HG03565 (cell line): Measurements from ENCODE around the gene NACAD.

Experiments used
- ATAC-seq: cut with Tn5 transposase; IDR thresholded peaks from one replicate; pipeline ENCODE4 v1.9.1; 2021; ENCODE audit warnings: mild to moderate bottlenecking, moderate library complexity; ENCODE audit not compliant: unreplicated experiment

NACAD gene

DNA sequence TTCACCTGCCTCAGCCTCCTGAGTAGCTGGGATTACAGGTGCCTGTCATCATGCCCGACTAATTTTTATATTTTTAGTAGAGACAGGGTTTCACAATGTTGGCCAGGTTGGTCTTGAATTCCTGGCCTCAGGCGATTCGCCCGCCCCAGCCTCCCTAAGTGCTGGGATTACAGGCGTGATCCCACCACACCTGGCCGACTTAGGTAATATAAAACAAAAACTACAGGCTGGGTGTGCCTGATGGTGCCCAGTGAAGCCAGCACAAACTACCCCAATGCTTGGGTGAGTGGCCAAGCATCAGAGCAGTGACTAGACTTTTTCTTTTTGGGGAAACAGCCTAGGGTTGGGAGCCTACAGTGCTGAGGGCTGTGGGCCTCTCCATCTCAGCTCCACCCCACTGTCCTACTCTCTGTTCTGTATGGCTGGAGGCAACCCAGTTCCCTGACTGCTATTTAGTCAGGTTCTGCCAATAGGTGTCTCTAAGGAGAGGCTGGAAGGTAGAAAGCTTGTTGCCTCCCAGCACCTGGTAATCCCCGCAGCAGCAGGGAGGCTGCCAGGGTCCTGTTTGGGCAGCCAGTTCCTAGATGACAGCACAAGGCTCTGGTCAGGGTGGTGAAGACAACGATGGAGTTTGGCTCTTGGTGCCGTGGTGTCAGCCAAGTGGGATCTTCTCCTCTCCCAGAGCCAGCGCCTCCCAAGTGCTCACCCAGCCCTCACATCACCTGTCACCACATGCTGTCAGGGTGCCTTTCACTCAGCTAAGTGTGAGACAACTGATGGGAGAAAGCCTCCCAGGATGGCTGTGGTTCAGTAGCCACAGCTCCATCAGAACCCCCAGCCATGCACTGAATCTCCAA is 10.4 kb upstream of the NACAD start:
- no peak for ATAC-seq

DNA sequence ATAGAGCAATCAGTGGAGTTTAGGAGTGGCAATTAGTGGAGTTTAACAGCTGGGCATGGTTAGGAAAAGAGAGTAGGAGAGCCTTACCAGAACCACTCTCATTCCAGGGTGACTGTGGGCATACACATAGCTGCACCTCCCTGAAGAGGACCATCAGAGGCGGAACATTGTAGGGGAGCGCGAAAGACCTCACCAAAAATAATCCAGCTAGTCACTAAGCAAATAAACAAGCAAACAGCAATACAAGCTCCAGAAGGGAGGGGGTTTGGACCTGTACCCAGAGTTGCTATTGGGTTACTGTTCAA is 4.1 kb upstream of the NACAD start:
- no peak for ATAC-seq

DNA sequence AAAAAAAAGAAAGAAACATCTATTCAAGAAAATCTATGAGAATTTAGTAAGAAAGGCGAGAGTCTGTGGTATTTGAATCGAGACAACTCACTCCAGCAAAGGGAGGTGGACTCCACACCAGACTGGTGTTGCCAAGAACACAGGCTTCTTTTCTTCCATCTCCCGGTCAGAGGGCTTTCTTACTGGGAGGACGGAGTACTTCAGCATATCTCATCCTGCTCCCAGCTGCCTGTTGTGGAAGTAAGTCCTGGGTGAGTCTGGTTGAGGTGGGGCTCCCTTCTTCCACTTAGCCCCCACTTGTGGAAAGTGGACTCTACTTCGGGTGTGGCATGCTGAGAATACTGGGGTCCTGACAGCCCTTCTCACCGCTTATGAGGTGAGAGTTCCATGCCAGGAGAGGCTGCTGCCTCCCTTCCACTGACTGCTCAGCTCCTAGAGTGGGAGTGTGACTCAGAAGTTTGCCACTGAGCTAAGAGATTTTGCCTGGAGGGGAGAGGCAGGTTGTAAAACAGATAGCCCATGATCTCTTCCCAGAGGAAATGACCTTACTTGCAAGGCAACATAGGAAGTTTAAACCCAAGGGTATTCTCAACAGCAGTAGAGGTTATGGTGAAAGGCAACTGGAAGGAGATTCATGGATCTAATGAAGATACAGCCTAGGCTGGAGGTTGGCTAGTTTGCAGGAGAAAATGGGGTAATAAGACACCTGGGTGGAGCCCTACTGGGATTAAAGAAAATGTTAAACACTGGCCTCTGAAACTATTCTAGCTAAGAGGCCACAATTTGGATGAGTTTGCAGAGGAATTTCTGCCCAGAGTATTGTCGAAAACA is 3.5 kb upstream of the NACAD start:
- ATAC-seq = no peak

GRCh38 chr7:45089341-45089891 is 647 bp upstream of the NACAD start:
- no peak for ATAC-seq

DNA sequence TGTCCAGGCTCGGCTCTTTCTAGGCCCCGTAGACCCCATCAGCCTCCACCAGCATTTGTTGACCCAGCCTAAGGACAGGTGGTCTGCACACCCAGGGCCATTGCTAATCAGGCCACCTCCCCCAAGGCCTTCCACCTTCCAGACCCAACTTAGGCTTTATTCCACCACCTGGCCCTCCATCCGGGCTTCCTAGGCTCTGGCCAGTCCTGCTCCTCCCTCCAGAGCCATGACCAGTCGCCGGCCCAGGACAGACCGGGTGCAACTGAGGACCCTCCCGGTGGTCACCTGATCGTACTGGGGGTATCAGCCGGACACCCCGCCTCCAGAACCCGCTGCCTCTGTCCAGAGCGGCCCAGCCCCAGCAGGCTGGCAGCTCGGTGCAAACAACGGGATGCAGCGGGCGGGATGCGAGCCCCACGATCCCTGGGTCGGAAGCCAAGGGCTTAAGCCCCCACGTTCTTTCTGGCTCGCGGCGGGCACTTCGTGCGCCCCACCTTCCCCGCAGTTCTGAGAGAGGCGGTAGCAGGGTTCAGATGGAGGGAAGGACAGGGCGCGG is 545 bp downstream of the NACAD start:
- ATAC-seq = no peak

DNA sequence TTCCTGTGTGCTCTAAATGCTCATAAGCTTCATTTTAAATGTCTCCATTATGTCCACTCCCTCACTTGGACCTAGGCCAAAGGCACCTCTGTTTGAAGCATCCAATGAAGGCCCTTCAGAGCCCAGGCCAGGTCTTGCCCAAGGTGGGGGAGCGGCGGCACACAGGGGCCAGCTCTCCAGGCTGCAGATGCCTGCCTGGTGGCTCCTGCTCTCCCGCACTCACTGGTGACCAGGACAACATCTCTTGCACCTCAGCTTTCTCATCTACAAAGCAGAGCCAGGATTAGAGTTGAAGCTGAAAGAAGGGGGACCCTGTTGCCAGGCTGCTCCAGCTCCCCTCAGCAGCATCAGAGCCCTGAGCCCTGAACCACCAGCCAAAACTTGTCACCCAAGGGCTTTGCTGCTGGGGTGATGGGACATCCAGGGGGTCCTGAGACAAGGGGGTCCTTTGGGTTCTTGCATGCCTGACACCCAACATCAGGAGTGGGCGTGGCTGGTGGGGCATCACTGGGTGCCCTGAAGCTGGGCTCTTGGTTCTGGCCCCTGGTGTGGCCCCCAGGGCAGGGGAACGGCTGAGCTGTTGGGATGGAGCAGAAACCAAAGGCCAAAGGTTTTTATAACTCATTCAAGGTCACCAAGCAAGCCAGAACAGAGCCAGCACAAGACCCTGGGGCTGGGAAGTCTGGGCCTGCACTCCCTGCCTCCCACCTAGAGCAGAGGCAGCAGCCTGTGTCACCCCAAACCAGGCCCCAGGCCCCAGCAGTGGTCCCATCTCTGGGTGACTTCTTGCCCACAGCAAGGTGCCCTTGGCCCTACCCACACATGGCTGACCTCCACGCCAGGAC is 1.2 kb downstream of the NACAD start:
- ATAC-seq = no peak

DNA sequence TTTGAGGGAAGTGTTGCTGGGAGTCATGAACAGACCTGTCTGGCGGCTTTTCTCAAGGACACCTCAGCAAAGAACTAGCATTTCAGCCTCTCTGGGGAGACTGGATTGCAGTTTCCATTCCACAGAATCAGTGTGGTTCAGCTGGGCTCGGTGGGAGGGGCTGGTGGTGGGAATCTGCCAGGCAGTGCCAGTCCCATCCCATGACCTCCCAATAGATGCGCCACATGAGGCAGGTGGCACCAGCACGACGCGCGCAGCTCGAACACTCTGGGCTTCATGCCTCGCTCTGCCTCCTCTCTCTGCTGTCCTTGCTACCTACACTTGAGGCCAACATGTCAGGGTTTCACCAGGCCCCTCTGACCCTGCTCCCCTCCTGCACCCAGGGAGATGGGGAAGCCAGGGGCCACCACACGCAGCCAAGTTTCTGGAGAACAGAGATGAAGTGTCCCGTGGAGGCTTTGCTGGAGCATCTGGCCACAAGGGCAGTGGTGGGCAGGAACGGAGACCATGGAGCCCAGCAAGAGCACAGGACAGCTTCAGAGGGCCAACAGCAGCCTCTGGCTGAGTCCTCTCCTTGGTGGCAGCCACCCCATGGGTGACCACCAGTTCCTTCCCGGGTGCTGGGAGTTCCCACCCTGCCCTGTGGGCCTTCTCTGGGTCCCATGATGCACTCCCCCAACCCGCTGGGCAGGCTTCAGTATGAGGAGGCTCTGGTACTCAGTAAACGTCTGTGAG is 2.3 kb downstream of the NACAD start:
- no peak for ATAC-seq

GRCh38 chr7:45085619-45086200 is 3.1 kb downstream of the NACAD start:
- no peak for ATAC-seq

- no peak for ATAC-seq
Measured at GRCh38 chr7:45084901-45085618, 3.7 kb downstream of the NACAD start.

DNA sequence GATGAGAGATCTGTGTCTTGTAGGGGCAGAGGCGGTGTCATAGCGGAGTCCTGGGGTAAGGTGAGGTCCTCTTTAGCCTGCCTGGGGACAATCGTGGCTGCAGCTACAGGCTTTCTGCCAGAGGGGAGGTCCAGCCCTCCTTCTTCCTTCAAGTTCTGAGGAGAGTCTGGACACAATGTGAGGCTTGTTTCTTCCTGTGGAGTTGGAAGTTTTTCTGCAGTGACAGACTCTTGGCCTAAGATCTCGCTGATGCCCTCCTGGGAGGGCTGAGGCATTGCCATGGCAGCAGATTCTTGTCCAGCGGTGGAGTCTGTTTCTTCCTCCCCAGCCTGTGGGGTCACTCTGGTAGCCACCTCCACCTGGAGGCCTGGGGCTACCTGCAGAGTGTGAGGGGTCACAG is 4.4 kb downstream of the NACAD start:
- no peak for ATAC-seq

GRCh38 chr7:45082831-45083331 is 5.9 kb downstream of the NACAD start:
- no peak for ATAC-seq

DNA sequence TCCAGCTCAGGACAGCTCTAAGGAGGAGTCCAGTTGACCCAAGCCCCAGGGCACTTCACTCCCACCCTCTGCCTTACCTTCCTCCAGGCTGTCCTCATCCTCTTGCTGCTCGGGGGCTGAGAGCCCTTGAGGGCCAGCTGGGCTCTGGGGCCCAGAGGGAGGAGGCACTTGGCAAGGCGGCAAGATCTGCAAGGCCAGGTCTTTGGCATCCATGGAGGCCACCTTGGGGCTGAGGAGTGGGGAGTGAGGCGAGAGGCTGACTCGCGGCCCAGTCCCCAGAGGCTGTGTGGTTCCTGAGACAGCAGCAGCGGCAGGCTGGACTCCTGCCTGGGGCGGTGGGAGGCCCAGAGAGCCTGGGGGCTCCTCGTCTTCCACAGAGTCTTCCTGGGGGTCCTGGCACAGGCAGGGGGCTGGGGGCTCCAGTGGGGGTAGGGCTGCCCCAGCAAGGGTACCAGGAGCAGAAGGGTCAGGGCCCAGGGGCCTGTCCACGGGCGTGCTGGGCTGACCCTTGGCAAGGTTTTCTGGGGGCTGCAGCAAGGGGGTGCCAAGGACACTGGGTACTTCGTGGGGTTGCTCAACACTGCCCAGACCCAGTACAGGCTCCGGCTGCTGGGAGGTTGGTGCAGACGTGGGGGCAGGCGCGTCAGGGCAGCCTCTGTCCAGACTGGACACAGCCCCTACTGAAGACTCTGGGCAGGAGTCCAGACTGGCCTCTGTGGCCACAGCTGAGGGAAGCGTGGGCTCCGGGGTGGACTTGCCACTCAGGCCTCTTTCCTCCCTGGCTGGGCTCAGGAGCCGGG is 6.5 kb downstream of the NACAD start:
- no peak for ATAC-seq

DNA sequence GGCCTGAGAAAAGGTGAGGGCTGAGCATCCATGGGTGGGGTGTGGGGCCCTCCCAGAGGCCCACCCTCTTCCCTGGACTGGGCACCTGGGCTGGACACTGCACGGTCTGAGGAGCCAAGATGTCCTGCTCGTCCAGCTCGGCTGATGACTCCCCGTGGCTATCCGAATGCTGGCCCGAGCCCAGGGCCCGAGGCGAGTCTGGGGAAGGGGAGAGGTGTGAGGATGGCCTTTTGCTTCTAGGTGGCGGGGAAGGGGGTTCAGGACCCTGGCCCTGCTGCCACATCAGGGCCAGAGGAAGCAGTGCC is 7.1 kb downstream of the NACAD start:
- ATAC-seq = no peak

GRCh38 chr7:45080958-45081669 is 7.7 kb downstream of the NACAD start:
- no peak for ATAC-seq

DNA sequence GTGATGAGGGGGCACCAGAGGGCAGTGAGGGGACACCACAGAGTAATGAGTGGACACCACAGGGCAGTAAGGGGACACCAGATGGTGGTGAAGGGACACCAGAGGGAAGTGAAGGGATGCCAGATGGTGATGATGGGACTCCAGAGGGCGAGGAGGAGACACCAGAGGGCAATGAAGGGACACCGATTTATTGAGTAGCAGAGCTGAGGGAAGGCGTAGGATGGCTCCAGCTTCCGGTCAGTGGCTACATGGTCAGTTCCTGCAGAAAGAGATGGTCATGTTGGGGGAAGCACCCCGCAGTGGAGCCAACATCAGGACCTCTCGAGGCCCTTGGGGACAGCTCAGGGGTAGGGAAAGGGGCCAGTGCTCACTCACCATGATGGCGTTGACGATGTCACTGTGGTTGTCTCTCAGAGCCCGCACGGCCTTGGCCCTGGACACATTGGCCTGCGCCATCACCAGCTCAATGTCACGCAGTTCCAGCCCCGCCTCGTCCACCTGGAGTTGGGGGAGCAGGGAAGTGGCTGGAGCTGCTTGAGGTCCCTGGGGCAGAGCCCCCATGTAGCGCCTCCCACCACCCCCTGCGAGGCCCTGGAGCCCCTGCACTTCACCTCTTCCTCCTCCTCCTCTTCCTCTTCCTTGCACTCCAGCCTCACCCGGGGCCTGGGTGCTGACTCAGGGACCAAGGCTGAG is 8.4 kb downstream of the NACAD start:
- ATAC-seq = no peak

- ATAC-seq = no peak
Measured at GRCh38 chr7:45078125-45078681, 10.6 kb downstream of the NACAD start.

DNA sequence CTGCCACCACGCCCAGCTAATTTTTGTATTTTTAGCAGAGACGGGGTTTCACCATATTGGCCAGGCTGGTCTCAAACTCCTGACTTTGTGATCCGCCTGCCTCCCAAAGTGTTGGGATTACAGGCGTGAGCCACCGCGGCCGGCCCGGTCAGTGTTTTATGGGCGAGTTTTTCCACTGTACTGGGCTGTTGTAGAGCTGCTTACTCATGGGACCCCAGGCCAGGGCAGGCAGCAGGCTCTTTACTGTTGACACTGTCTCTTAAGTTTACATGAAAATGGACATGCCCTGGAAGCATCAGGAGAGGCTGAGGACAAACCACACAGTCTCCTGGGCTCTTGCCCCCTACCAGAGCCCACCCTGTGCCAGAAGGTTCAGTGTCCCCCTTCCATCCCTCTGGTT is 11.2 kb downstream of the NACAD start:
- no peak for ATAC-seq
